Fibroblast of the aortic adventitia (primary cell): Measurements from ENCODE around the gene CIPC. TPM values are rescaled to one million over a fixed set of nuclear protein-coding genes. Genes with fewer than 3 reads are reported as not detected.

Experiments
- DNase-seq: peaks from one replicate; pipeline ENCODE4 v3.0.0-alpha.2; 2010; ENCODE audit warnings: low read depth
- H3K4me3 ChIP-seq: 2 replicates; pipeline ENCODE4 v1.5.1; 2011; ENCODE audit warnings: low read depth, mild to moderate bottlenecking, control low read depth, low read length, moderate library complexity
- CTCF ChIP-seq: IDR thresholded peaks from 2 replicates; pipeline ENCODE4 v1.5.1; 2011; ENCODE audit warnings: mild to moderate bottlenecking, low read length, control low read depth, inconsistent platforms; ENCODE audit not compliant: insufficient read depth
- total RNA-seq: library from RNA; depleted of rRNA; stranded (reverse); fragments of >200 nt; gene quantifications from 2 replicates; pipeline ENCODE4 v1.2.3, GENCODE V29; 2012; ENCODE audit warnings: low replicate concordance

CIPC gene
- total RNA-seq, 1 donor = 13.9 TPM

GRCh38 chr14:77158882-77159255 lies 60.8 kb downstream of the CIPC start:
- no peak for DNase-seq
- H3K4me3 ChIP-seq = no peak overlapping the region
- TF ChIP-seq CTCF = no peak

GRCh38 chr14:77161011-77161410 lies 63.0 kb downstream of the CIPC start:
- H3K4me3 ChIP-seq = no peak overlapping the region
- TF ChIP-seq CTCF = no peak
- DNase-seq = no peak

Other genes with a start within 250 kb of the CIPC start
- gene IRF2BPL, start 69.5 kb upstream of the CIPC start, total RNA-seq = 21.6 and 25.8 TPM in 2 replicates
- gene ZDHHC22, start 43.5 kb downstream of the CIPC start, total RNA-seq = not detected in 2 replicates
- 1.9 TPM in 1 of 2 replicates, not detected in the other for gene TMEM63C, start 83.5 kb downstream of the CIPC start, total RNA-seq
- not detected in 2 replicates for gene NGB, start 172.9 kb downstream of the CIPC start, total RNA-seq
- gene POMT2, start 222.6 kb downstream of the CIPC start, total RNA-seq = 15.2 and 22.9 TPM in 2 replicates
- gene GSTZ1, start 222.8 kb downstream of the CIPC start, total RNA-seq = 19.3 and 19.9 TPM in 2 replicates